Panc1 (cell line): ENCODE data around the gene CD79A. TPM values are rescaled to one million over a fixed set of nuclear protein-coding genes. Genes with fewer than 3 reads are reported as not detected.

ENCODE experiments used
- ATAC-seq: fragments of 200-7000 bp; cut with Tn5 transposase; 2 replicates; pipeline ENCODE4 v1.9.1; 2020; ENCODE audit warnings: mild to moderate bottlenecking, moderate library complexity
- BruUV-seq: library from RNA; stranded (reverse); fragments of 400-500 nt; replicated peaks from 2 replicates; lab custom pipeline; 2021; lab: Mats Ljungman, UMichigan
- CTCF ChIA-PET: fragments of 300-600 bp; sonication (Branson Sonifier 250); formaldehyde crosslinking; loops from one replicate; lab custom pipeline; 2022; ENCODE audit warnings: antibody characterized with exemption; lab: Charles Lee
- POLR2A ChIA-PET: fragments of 300-600 bp; sonication (Branson Sonifier 250); formaldehyde crosslinking; loops from one replicate; lab custom pipeline; 2022; ENCODE audit warnings: antibody characterized with exemption; lab: Charles Lee
- DNase-seq: peaks from one replicate; pipeline ENCODE4 v3.0.0-alpha.2; 2010; ENCODE audit warnings: low read depth, low spot score
- H3K27ac ChIP-seq: 2 replicates; pipeline ENCODE4 v1.5.1; 2011; ENCODE audit warnings: mild to moderate bottlenecking, low read length, inconsistent platforms
- H3K27me3 ChIP-seq: fragments of 200-500 bp; sonication (Bioruptor generic); 2 replicates; pipeline ENCODE4 v1.6.0; 2014; ENCODE audit warnings: low read length, inconsistent platforms; ENCODE audit not compliant: control insufficient read depth, insufficient read depth
- H3K36me3 ChIP-seq: fragments of 200-500 bp; sonication (Bioruptor generic); 2 replicates; pipeline ENCODE4 v1.5.1; 2014; ENCODE audit warnings: inconsistent platforms, mild to moderate bottlenecking, low read length, moderate library complexity; ENCODE audit not compliant: control insufficient read depth, insufficient read depth
- H3K4me1 ChIP-seq: 2 replicates; pipeline ENCODE4 v1.5.1; 2011; ENCODE audit warnings: inconsistent platforms, mild to moderate bottlenecking, low read length, moderate library complexity; ENCODE audit not compliant: control insufficient read depth, insufficient read depth
- H3K4me3 ChIP-seq, 2 experiments: 2 replicates each; pipeline ENCODE4 v1.5.1; 2011 to 2012; ENCODE audit warnings: low read depth in 2 of 2, low read length in 2 of 2, mild to moderate bottlenecking in 2 of 2, inconsistent platforms in 1 of 2, moderate library complexity in 1 of 2
- H3K9me3 ChIP-seq: fragments of 200-500 bp; sonication (Bioruptor generic); 2 replicates; pipeline ENCODE4 v1.5.1; 2014; ENCODE audit warnings: low read depth, mild to moderate bottlenecking, inconsistent platforms, low read length, moderate library complexity; ENCODE audit not compliant: control insufficient read depth, insufficient read depth
- CTCF ChIP-seq: fragments of 450-650 bp; IDR thresholded peaks from 2 replicates; pipeline ENCODE4 v1.5.1; 2017; ENCODE audit warnings: mild to moderate bottlenecking
- POLR2AphosphoS5 ChIP-seq: IDR thresholded peaks from 2 replicates; pipeline ENCODE4 v1.6.1; 2012; ENCODE audit warnings: mild to moderate bottlenecking, low read depth, low read length, moderate library complexity
- REST ChIP-seq, 2 experiments: IDR thresholded peaks; 2 replicates each; pipeline ENCODE4 v1.6.1; 2011 to 2012; ENCODE audit warnings: low read depth in 2 of 2, control low read depth in 1 of 2, low read length in 1 of 2, mild to moderate bottlenecking in 1 of 2, moderate library complexity in 1 of 2; ENCODE audit not compliant: insufficient read depth in 1 of 2
- SIN3A ChIP-seq: IDR thresholded peaks from 2 replicates; pipeline ENCODE4 v1.6.1; 2012; ENCODE audit warnings: low read depth, mild to moderate bottlenecking, low read length, moderate library complexity, borderline replicate concordance; ENCODE audit not compliant: insufficient read depth
- TCF7L2 ChIP-seq: IDR thresholded peaks from 2 replicates; pipeline ENCODE4 v1.6.1; 2011; ENCODE audit warnings: mild to moderate bottlenecking, low read depth, low read length, inconsistent platforms
- in situ Hi-C: cut with HindIII; loops from 2 replicates; pipeline ENCODE4 v1.10.0; 2016; ENCODE audit warnings: low sequenced_read_pairs, low pct_unique_long_range_greater_than_20kb
- intact Hi-C: fragments of 100-400 bp; cut with micrococcal nuclease; formaldehyde crosslinking; loops from one replicate; pipeline ENCODE4 v1.10.0; 2022; ENCODE audit not compliant: unreplicated experiment
- total RNA-seq: library from RNA; stranded (reverse); gene quantifications from one replicate; pipeline ENCODE4 v1.2.1, GENCODE V29; 2021; ENCODE audit not compliant: unreplicated experiment

CD79A gene
- total RNA-seq, 1 experiment from 2014 or later, result 0.59 TPM

- DNase-seq (no peak), ATAC-seq (no peak; the same call in 1 of the 2 replicates)
- H3K9me3 ChIP-seq, result no peaks in the 10 kb centered on the region
- H3K4me1 ChIP-seq, result no peaks in the 10 kb centered on the region
- H3K27me3 ChIP-seq, result no peaks in the 10 kb centered on the region
- no peak overlapping the region for H3K4me3 ChIP-seq
- POLR2A ChIA-PET, result no interaction called here
- in situ Hi-C loops (no loop called here), intact Hi-C loops (no loop called here)
- BruUV-seq, result no TSS peak
- no peaks in the 10 kb centered on the region; the same call in 1 of the 2 replicates for H3K36me3 ChIP-seq
- CTCF ChIA-PET, result no interaction called here
- TF ChIP-seq TCF7L2, result no peak
- no peak for TF ChIP-seq CTCF
- TF ChIP-seq POLR2AphosphoS5, result no peak
- TF ChIP-seq REST (IDR thresholded peaks at IDR 0.05; ENCODE audit: insufficient read depth in 1 of 2, low read depth in 2 of 2, low read length in 1 of 2), result no peak
- TF ChIP-seq SIN3A, result no peak
- no peak overlapping the region for H3K27ac ChIP-seq
Observed at GRCh38 chr19:41903193-41903953, 26.3 kb downstream of the CD79A start.

GRCh38 chr19:41904118-41904870, 27.2 kb downstream of the CD79A start:
- ATAC-seq, result no peak
- CTCF ChIA-PET, result no interaction called here

More at GRCh38 chr19:41904118-41904870, 27.2 kb downstream of the CD79A start:
- Histone ChIP-seq H3K4me1 (no peaks in the 10 kb centered on the region), H3K4me3 (no peak overlapping the region), H3K9me3 (no peaks in the 10 kb centered on the region), H3K27ac (no peak overlapping the region), H3K27me3 (no peaks in the 10 kb centered on the region), H3K36me3 (no peaks in the 10 kb centered on the region; the same call in 1 of the 2 replicates)
- no peak for DNase-seq
- POLR2A ChIA-PET, result no interaction called here
- TF ChIP-seq SIN3A (no peak), TCF7L2 (no peak), CTCF (no peak), POLR2AphosphoS5 (no peak), REST (IDR thresholded peaks at IDR 0.05; ENCODE audit: insufficient read depth in 1 of 2, low read depth in 2 of 2, low read length in 1 of 2) (no peak)
- intact Hi-C loops (no loop called here), in situ Hi-C loops (no loop called here)
- BruUV-seq, result no TSS peak
